ENCODE results near the gene HASPIN. TPM values are rescaled to one million over a fixed set of nuclear protein-coding genes. Genes with fewer than 3 reads are reported as not detected.

Gene HASPIN
- total RNA-seq, 1 donor from 2014 or later: 2.3 TPM

DNA sequence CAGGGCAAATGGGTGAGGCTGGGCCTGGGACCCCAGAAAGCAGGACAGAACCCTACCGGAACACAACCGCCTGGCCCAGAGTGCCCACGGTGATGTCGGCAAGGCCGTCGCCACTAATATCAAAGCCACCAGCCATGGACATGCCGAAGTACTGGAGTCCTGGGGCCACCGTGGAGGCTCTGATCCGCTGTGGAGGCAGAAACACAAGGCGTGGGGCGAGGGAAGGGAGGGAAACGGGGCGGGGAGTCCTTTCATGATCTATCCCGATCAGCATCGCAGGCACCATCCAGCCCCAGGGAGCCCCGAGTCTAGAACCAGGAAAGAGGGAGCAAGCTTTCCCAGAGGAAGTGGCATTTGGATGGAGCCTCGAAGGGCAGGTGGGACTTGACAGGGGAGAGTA is 26.6 kb downstream of the HASPIN start:
- H3K27ac Mint-ChIP-seq (ENCODE audit: unreplicated experiment): no peak overlapping the region
- H3K4me3 Mint-ChIP-seq (ENCODE audit: unreplicated experiment): no peak overlapping the region
- peaks cover 4% of the 10 kb centered on the region for H3K27me3 Mint-ChIP-seq (ENCODE audit: unreplicated experiment)
- TF ChIP-seq, protein P1, sequence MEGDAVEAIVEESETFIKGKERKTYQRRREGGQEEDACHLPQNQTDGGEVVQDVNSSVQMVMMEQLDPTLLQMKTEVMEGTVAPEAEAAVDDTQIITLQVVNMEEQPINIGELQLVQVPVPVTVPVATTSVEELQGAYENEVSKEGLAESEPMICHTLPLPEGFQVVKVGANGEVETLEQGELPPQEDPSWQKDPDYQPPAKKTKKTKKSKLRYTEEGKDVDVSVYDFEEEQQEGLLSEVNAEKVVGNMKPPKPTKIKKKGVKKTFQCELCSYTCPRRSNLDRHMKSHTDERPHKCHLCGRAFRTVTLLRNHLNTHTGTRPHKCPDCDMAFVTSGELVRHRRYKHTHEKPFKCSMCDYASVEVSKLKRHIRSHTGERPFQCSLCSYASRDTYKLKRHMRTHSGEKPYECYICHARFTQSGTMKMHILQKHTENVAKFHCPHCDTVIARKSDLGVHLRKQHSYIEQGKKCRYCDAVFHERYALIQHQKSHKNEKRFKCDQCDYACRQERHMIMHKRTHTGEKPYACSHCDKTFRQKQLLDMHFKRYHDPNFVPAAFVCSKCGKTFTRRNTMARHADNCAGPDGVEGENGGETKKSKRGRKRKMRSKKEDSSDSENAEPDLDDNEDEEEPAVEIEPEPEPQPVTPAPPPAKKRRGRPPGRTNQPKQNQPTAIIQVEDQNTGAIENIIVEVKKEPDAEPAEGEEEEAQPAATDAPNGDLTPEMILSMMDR (IDR thresholded peaks at IDR 0.05; ENCODE audit: partially characterized antibody, unreplicated experiment): no peak
- no peaks in the 10 kb centered on the region for H3K36me3 Mint-ChIP-seq (ENCODE audit: unreplicated experiment)
- no peaks in the 10 kb centered on the region for H3K4me1 Mint-ChIP-seq (ENCODE audit: low read depth, unreplicated experiment)
- no peaks in the 10 kb centered on the region for H3K9me3 Mint-ChIP-seq (ENCODE audit: unreplicated experiment)
- DNase-seq: no peak

DNA sequence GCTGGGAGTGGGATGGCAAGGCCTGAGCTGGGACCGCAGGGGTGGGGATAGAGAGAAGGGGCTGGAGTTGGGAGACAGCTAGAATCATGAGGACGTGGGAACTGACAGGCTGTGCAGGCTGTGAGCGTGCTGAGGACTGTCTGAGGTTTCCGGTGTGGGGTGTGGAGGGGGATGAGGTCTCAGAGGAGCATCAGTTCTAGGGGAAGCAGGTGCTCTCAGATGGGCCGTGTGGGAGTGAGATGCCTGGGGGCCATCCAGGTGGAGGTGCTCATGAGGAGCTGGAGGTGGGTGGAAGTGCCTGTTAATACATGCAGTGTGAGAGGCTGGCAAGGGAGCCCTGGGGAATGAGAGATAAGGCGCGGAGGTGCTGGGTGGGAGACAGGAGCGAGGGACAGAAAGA is 27.2 kb downstream of the HASPIN start:
- H3K9me3 Mint-ChIP-seq (ENCODE audit: unreplicated experiment): no peaks in the 10 kb centered on the region
- H3K27ac Mint-ChIP-seq (ENCODE audit: unreplicated experiment): no peak overlapping the region
- peaks cover 3% of the 10 kb centered on the region for H3K27me3 Mint-ChIP-seq (ENCODE audit: unreplicated experiment)
- H3K4me3 Mint-ChIP-seq (ENCODE audit: unreplicated experiment): no peak overlapping the region
- H3K4me1 Mint-ChIP-seq (ENCODE audit: low read depth, unreplicated experiment): no peaks in the 10 kb centered on the region
- TF ChIP-seq, protein P1 (IDR thresholded peaks at IDR 0.05; ENCODE audit: partially characterized antibody, unreplicated experiment): no peak
- no peaks in the 10 kb centered on the region for H3K36me3 Mint-ChIP-seq (ENCODE audit: unreplicated experiment)
- DNase-seq: no peak

DNA sequence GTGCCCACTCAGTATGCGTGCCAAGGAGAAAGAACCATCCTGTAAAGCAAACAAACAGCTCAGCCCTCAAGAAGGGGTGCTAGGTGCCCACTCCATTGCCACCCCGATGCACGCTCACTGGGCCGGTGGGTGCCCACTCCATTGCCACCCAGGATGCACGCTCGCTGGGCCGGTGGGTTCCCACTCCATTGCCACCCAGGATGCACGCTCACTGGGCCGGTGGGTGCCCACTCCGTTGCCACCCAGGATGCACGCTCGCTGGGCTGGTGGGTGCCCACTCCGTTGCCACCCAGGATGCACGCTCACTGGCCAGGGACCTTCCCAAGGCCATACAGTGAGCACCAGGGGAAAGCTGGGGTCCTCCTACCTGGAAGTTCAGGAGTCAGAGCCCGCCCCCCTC is 28.1 kb downstream of the HASPIN start:
- H3K4me1 Mint-ChIP-seq (ENCODE audit: low read depth, unreplicated experiment): no peaks in the 10 kb centered on the region
- H3K36me3 Mint-ChIP-seq (ENCODE audit: unreplicated experiment): no peaks in the 10 kb centered on the region
- H3K9me3 Mint-ChIP-seq (ENCODE audit: unreplicated experiment): no peaks in the 10 kb centered on the region
- TF ChIP-seq, protein P1 (IDR thresholded peaks at IDR 0.05; ENCODE audit: partially characterized antibody, unreplicated experiment): no peak
- no peak overlapping the region for H3K4me3 Mint-ChIP-seq (ENCODE audit: unreplicated experiment)
- H3K27me3 Mint-ChIP-seq (ENCODE audit: unreplicated experiment): peaks cover 5% of the 10 kb centered on the region
- DNase-seq: no peak
- no peak overlapping the region for H3K27ac Mint-ChIP-seq (ENCODE audit: unreplicated experiment)

DNA sequence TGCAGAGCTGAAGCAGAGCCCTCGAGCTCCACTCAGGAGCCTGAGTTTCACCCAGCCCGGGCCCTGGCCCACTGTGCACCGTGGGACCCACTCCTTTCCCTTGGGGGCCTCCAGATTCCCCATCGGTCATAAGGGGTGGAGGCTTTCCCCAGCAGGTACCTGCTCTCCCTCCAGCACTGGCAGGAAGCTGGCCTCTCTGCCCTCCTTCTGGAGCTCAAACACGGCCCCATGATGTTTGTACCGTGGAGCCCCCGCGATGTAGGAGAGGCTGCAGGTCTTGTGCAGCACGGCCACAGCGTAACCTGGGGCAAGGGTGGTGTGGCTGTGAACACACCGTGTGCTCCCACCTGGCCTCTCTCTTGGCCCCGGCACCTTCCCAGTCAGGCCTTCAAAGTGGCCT is 29.9 kb downstream of the HASPIN start:
- H3K27me3 Mint-ChIP-seq (ENCODE audit: unreplicated experiment): peaks cover 5% of the 10 kb centered on the region
- no peak overlapping the region for H3K27ac Mint-ChIP-seq (ENCODE audit: unreplicated experiment)
- H3K9me3 Mint-ChIP-seq (ENCODE audit: unreplicated experiment): no peaks in the 10 kb centered on the region
- H3K4me1 Mint-ChIP-seq (ENCODE audit: low read depth, unreplicated experiment): no peaks in the 10 kb centered on the region
- TF ChIP-seq, protein P1 (IDR thresholded peaks at IDR 0.05; ENCODE audit: partially characterized antibody, unreplicated experiment): no peak
- H3K36me3 Mint-ChIP-seq (ENCODE audit: unreplicated experiment): no peaks in the 10 kb centered on the region
- H3K4me3 Mint-ChIP-seq (ENCODE audit: unreplicated experiment): no peak overlapping the region
- DNase-seq: no peak

DNA sequence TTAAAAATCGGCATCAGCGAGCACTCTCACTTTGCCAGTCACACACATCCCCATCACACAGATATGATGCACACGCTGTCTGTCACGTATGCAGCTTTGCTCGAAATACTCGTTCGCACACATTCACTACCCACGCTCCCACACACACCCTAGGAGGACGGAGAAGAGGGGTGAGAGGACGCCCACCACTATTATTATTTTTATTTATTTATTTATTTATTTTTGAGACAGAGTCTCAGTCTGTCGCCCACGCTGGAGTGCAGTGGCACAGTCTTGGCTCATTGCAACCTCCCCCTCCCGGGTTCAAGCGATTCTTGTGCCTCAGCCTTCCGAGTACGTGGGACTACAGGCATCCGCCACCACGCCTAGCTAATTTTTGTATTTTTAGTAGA is 30.4 kb downstream of the HASPIN start:
- H3K4me3 Mint-ChIP-seq (ENCODE audit: unreplicated experiment): peak overlapping the region; percentile 52
- H3K4me1 Mint-ChIP-seq (ENCODE audit: low read depth, unreplicated experiment): no peaks in the 10 kb centered on the region
- H3K36me3 Mint-ChIP-seq (ENCODE audit: unreplicated experiment): no peaks in the 10 kb centered on the region
- peak overlapping the region; percentile 31 for H3K27ac Mint-ChIP-seq (ENCODE audit: unreplicated experiment)
- TF ChIP-seq, protein P1 (IDR thresholded peaks at IDR 0.05; ENCODE audit: partially characterized antibody, unreplicated experiment): no peak
- DNase-seq: no peak
- peaks cover 5% of the 10 kb centered on the region for H3K27me3 Mint-ChIP-seq (ENCODE audit: unreplicated experiment)
- no peaks in the 10 kb centered on the region for H3K9me3 Mint-ChIP-seq (ENCODE audit: unreplicated experiment)

Measured in glutamatergic neuron (in vitro differentiated cells).